HEK293 (cell line): ENCODE data around the gene TMOD4.
A peak's percentile ranks its signal among the peaks of the same experiment; 100 is the strongest.

Experiments
- CTCF ChIA-PET: fragments of 350-600 bp; formaldehyde crosslinking; extraction: SDS; loops from one replicate; lab custom pipeline; 2021; ENCODE audit warnings: antibody characterized with exemption; lab: Yijun Ruan, JAX
- POLR2A ChIA-PET: fragments of 300-600 bp; formaldehyde crosslinking; extraction: SDS; loops from one replicate; lab custom pipeline; 2020; ENCODE audit warnings: antibody characterized with exemption, inconsistent platforms; lab: Yijun Ruan, JAX
- H3K27ac ChIP-seq: fragments of 200-500 bp; sonication (Bioruptor generic); 2 replicates; pipeline ENCODE4 v1.5.1; 2014; ENCODE audit warnings: low read depth, low read length, control low read depth, inconsistent platforms; ENCODE audit errors: extremely low read depth
- H3K36me3 ChIP-seq, 2 experiments: fragments of 200-500 bp in 1 of 2; sonication (Bioruptor generic) in 1 of 2; 1 replicate in 1 of 2; 2 replicates in 1 of 2; pipeline ENCODE4 v1.5.1; 2014 to 2017; ENCODE audit warnings: inconsistent platforms in 2 of 2, low read length in 2 of 2; ENCODE audit not compliant: control insufficient read depth in 2 of 2, insufficient read depth in 1 of 2
- H3K4me1 ChIP-seq: fragments of 200-500 bp; sonication (Bioruptor generic); 2 replicates; pipeline ENCODE4 v1.5.1; 2014; ENCODE audit warnings: mild to moderate bottlenecking, low read length, inconsistent platforms; ENCODE audit not compliant: control insufficient read depth, insufficient read depth
- H3K4me3 ChIP-seq: 2 replicates; pipeline ENCODE4 v1.5.1; 2011; ENCODE audit warnings: low read depth, mild to moderate bottlenecking, control low read depth, low read length, moderate library complexity
- H3K9me3 ChIP-seq: fragments of 200-500 bp; sonication (Bioruptor generic); 2 replicates; pipeline ENCODE4 v1.5.1; 2014; ENCODE audit warnings: low read depth, low read length, inconsistent platforms; ENCODE audit not compliant: control insufficient read depth, insufficient read depth
- GLIS1 ChIP-seq: fragments of 450-650 bp; formaldehyde crosslinking; IDR thresholded peaks from 2 replicates; pipeline ENCODE4 v1.5.1; 2016; ENCODE audit warnings: missing biosample characterization, missing genetic modification characterization
- GLIS2 ChIP-seq: fragments of 450-650 bp; formaldehyde crosslinking; IDR thresholded peaks from 2 replicates; pipeline ENCODE4 v1.5.1; 2016; ENCODE audit warnings: missing biosample characterization, missing genetic modification characterization
- KLF8 ChIP-seq: fragments of 450-650 bp; formaldehyde crosslinking; IDR thresholded peaks from 2 replicates; pipeline ENCODE4 v1.5.1; 2016; ENCODE audit warnings: missing biosample characterization, missing genetic modification characterization
- KLF9 ChIP-seq: fragments of 450-650 bp; formaldehyde crosslinking; IDR thresholded peaks from 2 replicates; pipeline ENCODE4 v1.5.1; 2016; ENCODE audit warnings: missing biosample characterization, missing genetic modification characterization, low read depth
- PRDM1 ChIP-seq: fragments of 450-650 bp; formaldehyde crosslinking; IDR thresholded peaks from 2 replicates; pipeline ENCODE4; 2016; ENCODE audit warnings: missing biosample characterization, missing genetic modification characterization
- SALL2 ChIP-seq: fragments of 450-650 bp; formaldehyde crosslinking; IDR thresholded peaks from 2 replicates; pipeline ENCODE4 v1.5.0; 2017; ENCODE audit warnings: missing biosample characterization, mild to moderate bottlenecking, missing genetic modification characterization, borderline replicate concordance
- SP3 ChIP-seq: fragments of 450-650 bp; formaldehyde crosslinking; IDR thresholded peaks from 2 replicates; pipeline ENCODE4 v1.5.1; 2016; ENCODE audit warnings: missing biosample characterization, missing genetic modification characterization
- YY1 ChIP-seq: fragments of 450-650 bp; formaldehyde crosslinking; IDR thresholded peaks from 2 replicates; pipeline ENCODE4 v1.5.1; 2018; ENCODE audit warnings: missing biosample characterization, missing genetic modification characterization
- ZBTB10 ChIP-seq: fragments of 450-650 bp; formaldehyde crosslinking; IDR thresholded peaks from 2 replicates; pipeline ENCODE4 v1.5.1; 2016; ENCODE audit warnings: missing biosample characterization, missing genetic modification characterization
- ZNF146 ChIP-seq: fragments of 450-650 bp; formaldehyde crosslinking; IDR thresholded peaks from 2 replicates; pipeline ENCODE4 v1.5.1; 2016; ENCODE audit warnings: missing biosample characterization, missing genetic modification characterization
- ZNF155 ChIP-seq: fragments of 450-650 bp; formaldehyde crosslinking; IDR thresholded peaks from 2 replicates; pipeline ENCODE4 v1.5.1; 2016; ENCODE audit warnings: missing biosample characterization, missing genetic modification characterization
- ZNF16 ChIP-seq: fragments of 450-650 bp; formaldehyde crosslinking; IDR thresholded peaks from 2 replicates; pipeline ENCODE4 v1.5.1; 2016; ENCODE audit warnings: low read depth, missing biosample characterization, missing genetic modification characterization
- ZNF174 ChIP-seq: fragments of 450-650 bp; formaldehyde crosslinking; IDR thresholded peaks from 2 replicates; pipeline ENCODE4 v1.5.0; 2017; ENCODE audit warnings: missing biosample characterization, mild to moderate bottlenecking, missing genetic modification characterization
- ZNF202 ChIP-seq: fragments of 450-650 bp; formaldehyde crosslinking; IDR thresholded peaks from 2 replicates; pipeline ENCODE4 v1.5.1; 2016; ENCODE audit warnings: missing biosample characterization, missing genetic modification characterization, borderline replicate concordance
- ZNF24 ChIP-seq: fragments of 450-650 bp; formaldehyde crosslinking; IDR thresholded peaks from 2 replicates; pipeline ENCODE4 v1.5.1; 2016; ENCODE audit warnings: missing biosample characterization, missing genetic modification characterization
- ZNF426 ChIP-seq: fragments of 450-650 bp; formaldehyde crosslinking; IDR thresholded peaks from 2 replicates; pipeline ENCODE4 v1.5.1; 2017; ENCODE audit warnings: missing biosample characterization, missing genetic modification characterization, mild to moderate bottlenecking, inconsistent platforms, moderate library complexity
- ZNF596 ChIP-seq: fragments of 450-650 bp; IDR thresholded peaks from 2 replicates; pipeline ENCODE4 v1.5.0; 2018; ENCODE audit warnings: missing biosample characterization, mild to moderate bottlenecking, missing genetic modification characterization, moderate library complexity
- ZNF610 ChIP-seq: fragments of 450-650 bp; formaldehyde crosslinking; IDR thresholded peaks from 2 replicates; pipeline ENCODE4 v1.5.1; 2016; ENCODE audit warnings: missing biosample characterization, missing genetic modification characterization, borderline replicate concordance
- ZNF626 ChIP-seq: fragments of 450-650 bp; sonication (Bioruptor Pico); formaldehyde crosslinking; IDR thresholded peaks from 2 replicates; pipeline ENCODE4 v1.5.1; 2018; ENCODE audit warnings: missing biosample characterization, missing genetic modification characterization, inconsistent platforms
- ZNF664 ChIP-seq: fragments of 450-650 bp; formaldehyde crosslinking; IDR thresholded peaks from 2 replicates; pipeline ENCODE4 v1.5.1; 2016; ENCODE audit warnings: missing biosample characterization, missing genetic modification characterization
- ZNF704 ChIP-seq: fragments of 450-650 bp; formaldehyde crosslinking; IDR thresholded peaks from 2 replicates; pipeline ENCODE4 v1.5.1; 2016; ENCODE audit warnings: missing biosample characterization, missing genetic modification characterization
- ZNF747 ChIP-seq: fragments of 450-650 bp; formaldehyde crosslinking; IDR thresholded peaks from 2 replicates; pipeline ENCODE4 v1.5.1; 2016; ENCODE audit warnings: missing biosample characterization, missing genetic modification characterization
- ZNF768 ChIP-seq: fragments of 450-650 bp; formaldehyde crosslinking; IDR thresholded peaks from 2 replicates; pipeline ENCODE4 v1.5.1; 2018; ENCODE audit warnings: missing biosample characterization, mild to moderate bottlenecking, missing genetic modification characterization
- ZNF830 ChIP-seq: fragments of 450-650 bp; IDR thresholded peaks from 2 replicates; pipeline ENCODE4 v1.5.0; 2018; ENCODE audit warnings: missing biosample characterization, missing genetic modification characterization, low read depth, mild to moderate bottlenecking, moderate library complexity

TMOD4 gene

GRCh38 chr1:151143057-151143435, 32.7 kb downstream of the TMOD4 start (continued):
- TF ChIP-seq ZNF155 (tag by site-specific recombination) (no peak), SALL2 (tag by site-specific recombination) (no peak), ZNF747 (no peak), ZNF24 (tag by site-specific recombination) (no peak), KLF9 (tag by site-specific recombination) (no peak), ZNF626 (tag by site-specific recombination) (no peak), ZNF610 (tag by site-specific recombination) (no peak), ZNF768 (tag by site-specific recombination) (no peak), ZNF830 (tag by site-specific recombination) (no peak), SP3 (tag by site-specific recombination) (no peak), ZNF174 (tag by site-specific recombination) (no peak)

GRCh38 chr1:151142411-151143056, 33.2 kb downstream of the TMOD4 start:
- H3K4me3 ChIP-seq: no peak overlapping the region
- no peaks in the 10 kb centered on the region for H3K9me3 ChIP-seq
- CTCF ChIA-PET: interaction anchor here (2.0 kb wide), 1 partner anchor 43 kb away, joined by 9 read pairs; no protein-coding TSS in a partner anchor
- H3K4me1 ChIP-seq: peaks cover 3% of the 10 kb centered on the region; the same call in 1 of the 2 replicates
- no peak for TF ChIP-seq ZNF596 (tag by site-specific recombination)
- peak; percentile 43; the same call in 1 of the 2 replicates for TF ChIP-seq KLF9 (tag by site-specific recombination)
- TF ChIP-seq GLIS2 (tag by site-specific recombination): peak; percentile 32
- peak; percentile 15; the same call in 1 of the 2 replicates for TF ChIP-seq GLIS1
- TF ChIP-seq, all 188 proteins: peak for 3
- POLR2A ChIA-PET: interaction anchor here (0.7 kb wide), 1 partner anchor 22 kb away, joined by 3 read pairs; no protein-coding TSS in a partner anchor
- H3K27ac ChIP-seq: no peak overlapping the region
- H3K36me3 ChIP-seq: peaks cover 0 to 30% of the 10 kb centered on the region in 2 experiments; a peak in 1 of 3 replicates

DNA sequence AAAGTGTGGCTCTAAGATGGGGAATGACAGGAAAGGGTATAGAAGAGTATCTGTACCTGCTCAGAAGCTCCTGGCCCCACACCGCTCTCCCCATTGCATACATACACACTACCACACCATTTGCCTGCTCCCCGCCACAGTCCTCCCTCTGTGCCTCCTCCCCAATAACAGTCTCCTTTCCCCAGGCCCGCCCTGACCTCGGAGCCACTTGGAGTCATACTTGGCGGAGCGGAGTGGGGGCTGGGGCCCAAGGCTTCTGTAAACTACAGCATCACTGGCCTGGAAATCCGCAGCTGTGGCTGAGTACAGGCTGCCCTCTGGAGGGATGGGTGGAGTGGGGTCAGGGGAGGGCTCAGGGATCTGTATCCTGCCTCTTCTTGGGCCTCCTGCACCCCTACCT, 38.0 kb downstream of the TMOD4 start:
- Histone ChIP-seq H3K36me3 (peaks cover 0 to 70% of the 10 kb centered on the region in 2 experiments; a peak in 1 of 3 replicates), H3K4me1 (no peaks in the 10 kb centered on the region), H3K9me3 (no peaks in the 10 kb centered on the region), H3K4me3 (no peak overlapping the region), H3K27ac (no peak overlapping the region)
- ChIA-PET CTCF (interaction anchor here (0.6 kb wide), 2 partner anchors 38 to 418 kb away, joined by 3 to 6 read pairs; no protein-coding TSS in a partner anchor), POLR2A (no interaction called here)
- TF ChIP-seq ZNF146 (tag by site-specific recombination) (no peak), ZNF426 (tag by site-specific recombination) (no peak), KLF8 (tag by site-specific recombination) (no peak), YY1 (no peak), ZBTB10 (tag by site-specific recombination) (no peak), PRDM1 (tag by site-specific recombination) (no peak), ZNF202 (tag by site-specific recombination) (no peak), ZNF664 (no peak), ZNF704 (tag by site-specific recombination) (no peak), ZNF16 (no peak)
